Kidney epithelial cell (primary cell): ENCODE results near the gene PPP1R10. TPM values are rescaled to one million over a fixed set of nuclear protein-coding genes. Genes with fewer than 3 reads are reported as not detected.

Experiments
- DNase-seq: peaks from one replicate; pipeline ENCODE4 v3.0.0-alpha.2; 2010; ENCODE audit warnings: low read depth
- H3K27me3 ChIP-seq: 2 replicates; pipeline ENCODE4 v1.6.0; 2011; ENCODE audit warnings: low read length; ENCODE audit not compliant: control insufficient read depth, insufficient read depth
- H3K36me3 ChIP-seq: 2 replicates; pipeline ENCODE4 v1.5.1; 2011; ENCODE audit warnings: low read length; ENCODE audit not compliant: control insufficient read depth, insufficient read depth
- H3K4me3 ChIP-seq: 2 replicates; pipeline ENCODE4 v1.5.1; 2011; ENCODE audit warnings: low read depth, mild to moderate bottlenecking, control low read depth, low read length
- CTCF ChIP-seq: IDR thresholded peaks from 2 replicates; pipeline ENCODE4 v1.5.1; 2011; ENCODE audit warnings: mild to moderate bottlenecking, moderate library complexity, low read length, control low read depth, inconsistent platforms; ENCODE audit not compliant: insufficient read depth, poor library complexity, severe bottlenecking
- total RNA-seq: library from RNA; depleted of rRNA; stranded (reverse); fragments of >200 nt; gene quantifications from 2 replicates; pipeline ENCODE4 v1.2.3, GENCODE V29; 2015

PPP1R10 gene
- total RNA-seq, 1 donor from 2014 or later, result 38.6 TPM

GRCh38 chr6:30601815-30602641, 15.0 kb downstream of the PPP1R10 start:
- DNase-seq, result no peak
- Histone ChIP-seq H3K4me3 (no peak overlapping the region), H3K36me3 (peaks cover 12% of the 10 kb centered on the region), H3K27me3 (no peaks in the 10 kb centered on the region)
- TF ChIP-seq CTCF, result no peak

GRCh38 chr6:30601436-30601814, 15.6 kb downstream of the PPP1R10 start:
- Histone ChIP-seq H3K4me3 (no peak overlapping the region), H3K36me3 (peaks cover 12% of the 10 kb centered on the region), H3K27me3 (no peaks in the 10 kb centered on the region)
- no peak for DNase-seq
- no peak for TF ChIP-seq CTCF

GRCh38 chr6:30600451-30600961, 16.5 kb downstream of the PPP1R10 start:
- no peaks in the 10 kb centered on the region for H3K27me3 ChIP-seq
- H3K36me3 ChIP-seq, result peaks cover 9% of the 10 kb centered on the region
- no peak overlapping the region for H3K4me3 ChIP-seq
- DNase-seq, result no peak
- no peak for TF ChIP-seq CTCF

- no peak for TF ChIP-seq CTCF
- H3K4me3 ChIP-seq, result no peak overlapping the region
- H3K27me3 ChIP-seq, result no peaks in the 10 kb centered on the region
- peaks cover 7% of the 10 kb centered on the region for H3K36me3 ChIP-seq
- no peak for DNase-seq
Observed at GRCh38 chr6:30599625-30600324, 17.3 kb downstream of the PPP1R10 start.

GRCh38 chr6:30598912-30599624, 18.0 kb downstream of the PPP1R10 start:
- no peak overlapping the region for H3K4me3 ChIP-seq
- no peak for TF ChIP-seq CTCF
- no peak for DNase-seq
- no peaks in the 10 kb centered on the region for H3K27me3 ChIP-seq
- H3K36me3 ChIP-seq, result peaks cover 6% of the 10 kb centered on the region
